Uterus (tissue), 2 donors: ENCODE measurements around the gene BHLHE40.

ENCODE experiments used
- POLR2A ChIP-seq, 2 donors: fragments of 450-650 bp; IDR thresholded peaks; one replicate each; pipeline ENCODE4 v1.6.1; 2016; ENCODE audit warnings: antibody characterized with exemption in 2 of 2, mild to moderate bottlenecking in 1 of 2, moderate library complexity in 1 of 2
- TF ChIP-seq, protein P1 (sequence below), 4 experiments: fragments of 200-600 bp in 2 of 4; fragments of 450-650 bp in 2 of 4; sonication (generic) in 2 of 4; IDR thresholded peaks; one replicate each; pipeline ENCODE4 v1.5.1; 2016 to 2019; ENCODE audit warnings: antibody characterized with exemption in 4 of 4, mild to moderate bottlenecking in 2 of 4, moderate library complexity in 1 of 4

- TF ChIP-seq, protein P1, sequence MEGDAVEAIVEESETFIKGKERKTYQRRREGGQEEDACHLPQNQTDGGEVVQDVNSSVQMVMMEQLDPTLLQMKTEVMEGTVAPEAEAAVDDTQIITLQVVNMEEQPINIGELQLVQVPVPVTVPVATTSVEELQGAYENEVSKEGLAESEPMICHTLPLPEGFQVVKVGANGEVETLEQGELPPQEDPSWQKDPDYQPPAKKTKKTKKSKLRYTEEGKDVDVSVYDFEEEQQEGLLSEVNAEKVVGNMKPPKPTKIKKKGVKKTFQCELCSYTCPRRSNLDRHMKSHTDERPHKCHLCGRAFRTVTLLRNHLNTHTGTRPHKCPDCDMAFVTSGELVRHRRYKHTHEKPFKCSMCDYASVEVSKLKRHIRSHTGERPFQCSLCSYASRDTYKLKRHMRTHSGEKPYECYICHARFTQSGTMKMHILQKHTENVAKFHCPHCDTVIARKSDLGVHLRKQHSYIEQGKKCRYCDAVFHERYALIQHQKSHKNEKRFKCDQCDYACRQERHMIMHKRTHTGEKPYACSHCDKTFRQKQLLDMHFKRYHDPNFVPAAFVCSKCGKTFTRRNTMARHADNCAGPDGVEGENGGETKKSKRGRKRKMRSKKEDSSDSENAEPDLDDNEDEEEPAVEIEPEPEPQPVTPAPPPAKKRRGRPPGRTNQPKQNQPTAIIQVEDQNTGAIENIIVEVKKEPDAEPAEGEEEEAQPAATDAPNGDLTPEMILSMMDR (IDR thresholded peaks at IDR 0.05) = no peak
- TF ChIP-seq POLR2A (IDR thresholded peaks at IDR 0.05) = no peak
Measured at GRCh38 chr3:5001135-5001534, 21.9 kb downstream of the BHLHE40 start.
